GM10248 (cell line): ENCODE measurements around the gene C5orf15.

ENCODE experiments used
- CTCF ChIA-PET: fragments of 300-600 bp; sonication (Branson Sonifier 250); formaldehyde crosslinking; extraction: SDS; loops from one replicate; lab custom pipeline; 2021; ENCODE audit warnings: antibody characterized with exemption; lab: Yijun Ruan, JAX
- POLR2A ChIA-PET: fragments of 350-650 bp; sonication (Branson Sonifier 250); formaldehyde crosslinking; extraction: SDS; loops from one replicate; lab custom pipeline; 2020; ENCODE audit warnings: antibody characterized with exemption; lab: Yijun Ruan, JAX
- DNase-seq: peaks from one replicate; pipeline ENCODE4 v3.0.0; 2012; ENCODE audit errors: extremely low spot score
- CTCF ChIP-seq: IDR thresholded peaks from 2 replicates; pipeline ENCODE4 v1.5.1; 2012; ENCODE audit warnings: mild to moderate bottlenecking, low read depth; ENCODE audit errors: extremely low read depth, missing control alignments, control extremely low read depth

Gene C5orf15

GRCh38 chr5:133967698-133968203 lies 674 bp downstream of the C5orf15 start:
- no peak for DNase-seq
- POLR2A ChIA-PET: no interaction called here

GRCh38 chr5:133967124-133967523 lies 1.3 kb downstream of the C5orf15 start:
- TF ChIP-seq CTCF: no peak
- DNase-seq: no peak
- ChIA-PET POLR2A (no interaction called here), CTCF (interaction anchor here (0.9 kb wide), 1 partner anchor 29 kb away, joined by 3 read pairs; no protein-coding TSS in a partner anchor)

More at GRCh38 chr5:133967698-133968203, 674 bp downstream of the C5orf15 start:
- TF ChIP-seq CTCF: no peak
- CTCF ChIA-PET: interaction anchor here (0.9 kb wide), 1 partner anchor 28 kb away, joined by 3 read pairs; no protein-coding TSS in a partner anchor

- CTCF ChIA-PET: no interaction called here
- no peak for TF ChIP-seq CTCF
- POLR2A ChIA-PET: no interaction called here
- DNase-seq: no peak
Observed at GRCh38 chr5:133966090-133966489, 2.3 kb downstream of the C5orf15 start.

- POLR2A ChIA-PET: no interaction called here
- CTCF ChIA-PET: interaction anchor here (1.2 to 3.1 kb wide), 5 partner anchors 10 to 36 kb away, joined by 4 to 10 read pairs (median 4); no protein-coding TSS in a partner anchor
- TF ChIP-seq CTCF: no peak
- DNase-seq: no peak
Observed at GRCh38 chr5:133963493-133964128, 4.8 kb downstream of the C5orf15 start.

- POLR2A ChIA-PET: no interaction called here
- CTCF ChIA-PET: interaction anchor here (0.9 to 3.1 kb wide), 8 partner anchors 9 to 37 kb away, joined by 3 to 10 read pairs (median 4); no protein-coding TSS in a partner anchor
- TF ChIP-seq CTCF: no peak
- no peak for DNase-seq
Observed at GRCh38 chr5:133962801-133963476, 5.5 kb downstream of the C5orf15 start.

DNA sequence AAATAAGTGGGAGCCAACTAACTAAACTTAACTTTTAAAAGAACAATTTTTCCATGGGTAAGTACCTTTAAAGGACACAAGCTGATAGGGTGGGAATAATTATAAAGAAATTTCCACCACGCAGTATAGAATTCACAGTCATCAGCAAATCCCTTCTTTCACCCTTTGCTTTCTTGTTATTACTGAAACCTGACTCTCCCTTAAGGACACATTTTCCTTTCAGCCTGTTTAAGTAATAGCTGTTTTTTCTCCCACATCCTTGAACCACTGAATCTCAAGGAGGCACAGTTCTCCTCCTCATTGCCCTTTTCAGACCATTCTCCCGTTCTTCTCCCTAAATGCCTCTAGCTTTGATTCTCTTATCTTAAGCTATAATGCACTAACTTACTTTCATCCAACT lies 6.3 kb downstream of the C5orf15 start:
- no peak for DNase-seq
- ChIA-PET CTCF (interaction anchor here (0.9 to 3.1 kb wide), 6 partner anchors 8 to 38 kb away, joined by 3 to 10 read pairs (median 6); no protein-coding TSS in a partner anchor), POLR2A (no interaction called here)
- TF ChIP-seq CTCF: no peak
